ENCODE measurements around the gene HSPA1A.

HSPA1A gene

DNA sequence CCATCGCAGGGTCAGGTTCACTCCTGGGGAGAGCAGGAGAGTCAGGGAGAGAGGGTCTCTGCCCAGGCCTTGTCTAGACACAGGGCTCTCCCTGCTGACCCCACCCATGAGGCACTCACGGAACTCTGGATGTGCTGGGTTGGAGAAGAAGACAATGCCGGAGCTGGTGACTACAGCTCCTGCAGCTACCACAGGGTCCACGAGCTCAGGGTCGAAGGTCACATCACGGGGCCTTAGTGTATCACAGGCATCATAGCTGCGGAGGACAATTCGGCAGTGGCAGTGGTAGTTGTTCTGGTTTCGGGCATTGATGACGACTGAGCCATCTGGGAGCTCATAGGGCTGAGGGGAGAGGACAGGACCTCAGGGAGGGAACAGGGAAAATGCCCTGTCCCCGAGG lies 44.6 kb downstream of the HSPA1A start:
- no peak for TF ChIP-seq TAF1 (IDR thresholded peaks at IDR 0.05; ENCODE audit: borderline replicate concordance, insufficient read depth, low read length)

DNA sequence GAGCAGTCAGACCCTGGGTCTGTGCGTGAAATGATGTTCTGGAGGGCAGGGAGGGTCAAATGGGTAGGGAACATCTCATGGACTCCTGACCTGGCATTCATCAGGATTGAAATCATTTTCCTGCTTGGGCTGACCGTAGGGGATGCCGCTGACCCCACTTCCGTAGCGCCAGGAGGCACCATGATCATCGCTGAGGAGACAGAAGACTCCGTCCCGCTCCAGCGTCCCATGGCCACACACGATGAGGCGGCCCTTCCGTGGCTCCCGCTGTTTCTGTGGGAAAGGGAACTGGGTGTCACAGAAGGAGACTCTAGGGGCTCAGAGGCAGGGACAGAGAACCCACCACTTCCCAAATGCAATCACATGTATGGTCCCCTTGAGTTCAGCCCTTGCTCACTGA lies 45.0 kb downstream of the HSPA1A start:
- TF ChIP-seq POLR2AphosphoS5 (IDR thresholded peaks at IDR 0.05; ENCODE audit: low read depth, low read length) (no peak), SIN3A (IDR thresholded peaks at IDR 0.05; ENCODE audit: borderline replicate concordance, insufficient read depth, low read length) (no peak), FOXP2 (optimal IDR thresholded peaks at IDR 0.05; ENCODE audit: borderline replicate concordance, extremely low read depth, extremely low read length, insufficient read depth) (no peak), TAF1 (IDR thresholded peaks at IDR 0.05; ENCODE audit: borderline replicate concordance, insufficient read depth, low read length) (no peak)
- TF ChIP-seq, protein P1, sequence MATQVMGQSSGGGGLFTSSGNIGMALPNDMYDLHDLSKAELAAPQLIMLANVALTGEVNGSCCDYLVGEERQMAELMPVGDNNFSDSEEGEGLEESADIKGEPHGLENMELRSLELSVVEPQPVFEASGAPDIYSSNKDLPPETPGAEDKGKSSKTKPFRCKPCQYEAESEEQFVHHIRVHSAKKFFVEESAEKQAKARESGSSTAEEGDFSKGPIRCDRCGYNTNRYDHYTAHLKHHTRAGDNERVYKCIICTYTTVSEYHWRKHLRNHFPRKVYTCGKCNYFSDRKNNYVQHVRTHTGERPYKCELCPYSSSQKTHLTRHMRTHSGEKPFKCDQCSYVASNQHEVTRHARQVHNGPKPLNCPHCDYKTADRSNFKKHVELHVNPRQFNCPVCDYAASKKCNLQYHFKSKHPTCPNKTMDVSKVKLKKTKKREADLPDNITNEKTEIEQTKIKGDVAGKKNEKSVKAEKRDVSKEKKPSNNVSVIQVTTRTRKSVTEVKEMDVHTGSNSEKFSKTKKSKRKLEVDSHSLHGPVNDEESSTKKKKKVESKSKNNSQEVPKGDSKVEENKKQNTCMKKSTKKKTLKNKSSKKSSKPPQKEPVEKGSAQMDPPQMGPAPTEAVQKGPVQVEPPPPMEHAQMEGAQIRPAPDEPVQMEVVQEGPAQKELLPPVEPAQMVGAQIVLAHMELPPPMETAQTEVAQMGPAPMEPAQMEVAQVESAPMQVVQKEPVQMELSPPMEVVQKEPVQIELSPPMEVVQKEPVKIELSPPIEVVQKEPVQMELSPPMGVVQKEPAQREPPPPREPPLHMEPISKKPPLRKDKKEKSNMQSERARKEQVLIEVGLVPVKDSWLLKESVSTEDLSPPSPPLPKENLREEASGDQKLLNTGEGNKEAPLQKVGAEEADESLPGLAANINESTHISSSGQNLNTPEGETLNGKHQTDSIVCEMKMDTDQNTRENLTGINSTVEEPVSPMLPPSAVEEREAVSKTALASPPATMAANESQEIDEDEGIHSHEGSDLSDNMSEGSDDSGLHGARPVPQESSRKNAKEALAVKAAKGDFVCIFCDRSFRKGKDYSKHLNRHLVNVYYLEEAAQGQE (IDR thresholded peaks at IDR 0.05; ENCODE audit: insufficient read depth in 1 of 2, low read depth in 2 of 2, low read length in 2 of 2) = no peak

DNA sequence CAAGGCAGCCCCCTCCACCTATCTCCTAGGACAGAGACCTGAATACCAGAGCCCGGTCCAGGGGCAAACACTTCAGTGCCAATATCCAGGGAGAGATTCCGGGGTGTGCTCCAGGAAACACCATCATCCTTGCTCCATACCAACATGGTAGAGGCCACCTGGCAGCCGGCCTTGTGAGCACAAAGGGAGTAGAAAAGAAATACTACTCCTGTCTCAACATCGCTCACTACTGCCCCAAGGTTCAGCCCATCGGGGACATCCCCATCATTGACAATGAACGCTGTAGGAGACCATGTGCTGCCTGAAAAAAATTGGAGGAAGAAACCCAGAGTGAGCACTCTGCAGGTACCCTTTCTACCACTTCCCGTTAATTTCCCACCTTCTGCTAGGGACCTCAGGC lies 45.8 kb downstream of the HSPA1A start:
- TF ChIP-seq, protein P1 (IDR thresholded peaks at IDR 0.05; ENCODE audit: insufficient read depth in 1 of 2, low read depth in 2 of 2, low read length in 2 of 2) = no peak
- TF ChIP-seq POLR2AphosphoS5 (IDR thresholded peaks at IDR 0.05; ENCODE audit: low read depth, low read length) (no peak), FOXP2 (optimal IDR thresholded peaks at IDR 0.05; ENCODE audit: borderline replicate concordance, extremely low read depth, extremely low read length, insufficient read depth) (no peak), SIN3A (IDR thresholded peaks at IDR 0.05; ENCODE audit: borderline replicate concordance, insufficient read depth, low read length) (no peak)

DNA sequence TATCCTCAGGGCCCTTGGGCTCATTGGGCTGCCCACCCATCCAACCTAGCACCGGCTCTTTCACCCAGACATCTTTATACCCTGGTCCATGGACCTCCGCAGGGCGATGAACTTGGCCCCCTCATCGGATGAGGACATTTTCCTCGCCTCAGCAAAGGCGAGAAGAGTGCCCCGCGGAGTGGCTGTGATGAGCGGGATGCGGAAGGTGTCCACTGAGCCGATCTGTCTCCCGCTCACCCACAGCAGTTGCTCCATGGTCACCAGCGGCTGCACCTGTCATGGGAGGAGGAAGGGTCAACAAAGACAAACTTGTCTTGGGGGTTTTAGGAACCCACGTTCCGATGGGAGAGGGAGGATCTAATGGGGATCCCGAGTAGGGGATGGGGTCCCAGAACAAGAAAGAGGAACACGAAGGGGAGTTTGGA lies 46.6 kb downstream of the HSPA1A start:
- TF ChIP-seq, protein P1 (IDR thresholded peaks at IDR 0.05; ENCODE audit: insufficient read depth in 1 of 2, low read depth in 2 of 2, low read length in 2 of 2) = no peak
- TF ChIP-seq FOXP2 (optimal IDR thresholded peaks at IDR 0.05; ENCODE audit: borderline replicate concordance, extremely low read depth, extremely low read length, insufficient read depth) = no peak
- TF ChIP-seq POLR2AphosphoS5 (IDR thresholded peaks at IDR 0.05; ENCODE audit: low read depth, low read length) = no peak
- TF ChIP-seq SIN3A (IDR thresholded peaks at IDR 0.05; ENCODE audit: borderline replicate concordance, insufficient read depth, low read length) = no peak
- no peak for TF ChIP-seq TAF1 (IDR thresholded peaks at IDR 0.05; ENCODE audit: borderline replicate concordance, insufficient read depth, low read length)

DNA sequence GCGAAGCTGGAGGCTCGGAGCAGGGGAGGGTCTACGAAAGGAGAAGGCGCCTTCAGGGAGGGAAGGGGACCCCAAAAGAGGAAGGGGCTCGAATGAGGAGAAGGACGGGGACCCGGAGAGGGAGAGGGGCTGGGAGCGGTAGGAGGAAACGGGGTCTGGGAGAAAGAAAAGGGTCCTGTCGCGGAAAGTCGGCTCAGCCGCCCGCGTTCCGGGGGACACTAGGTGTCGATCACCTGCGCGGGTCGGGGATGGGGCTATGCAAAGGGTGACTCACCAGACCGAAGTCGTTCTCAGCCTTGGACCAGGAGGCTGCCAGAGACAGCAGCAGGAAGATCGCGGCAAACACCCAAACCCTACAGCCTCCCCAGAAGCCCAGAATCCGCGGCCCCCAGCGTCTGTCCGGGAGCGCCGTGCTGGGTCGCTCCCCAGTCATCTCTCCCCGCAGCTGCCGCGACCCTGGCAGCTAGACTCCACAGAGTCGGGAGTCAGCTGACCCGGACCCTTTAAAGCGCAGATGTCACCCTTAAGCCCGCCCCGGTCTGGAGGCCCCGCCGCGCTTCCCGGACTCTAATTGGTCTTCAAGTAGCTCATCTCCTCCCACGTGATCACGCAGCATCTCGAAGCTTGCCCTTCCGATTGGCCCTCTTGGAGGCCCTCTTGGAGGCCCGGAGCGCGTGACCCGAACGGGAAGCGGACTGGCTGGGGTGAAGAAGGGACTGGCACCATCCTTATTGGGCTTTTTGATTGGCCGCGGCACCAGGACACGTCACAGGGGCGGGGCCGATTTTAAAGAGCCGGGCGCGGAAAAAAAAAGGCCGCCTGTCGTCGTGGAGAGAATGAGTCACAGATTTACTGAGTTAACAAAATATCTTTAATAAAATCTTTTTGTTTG lies 47.2 kb downstream of the HSPA1A start, which contains the start of gene NEU1:
Gene NEU1 (minus strand): TSS at position 478 of the 892 bp plus-strand sequence. CDS start 45 bp downstream, at position 433.
- TF ChIP-seq POLR2AphosphoS5 (IDR thresholded peaks at IDR 0.05; ENCODE audit: low read depth, low read length) (peak; percentile 99), FOXP2 (optimal IDR thresholded peaks at IDR 0.05; ENCODE audit: borderline replicate concordance, extremely low read depth, extremely low read length, insufficient read depth) (peak; percentile 75), SIN3A (IDR thresholded peaks at IDR 0.05; ENCODE audit: borderline replicate concordance, insufficient read depth, low read length) (peak; percentile 100), TAF1 (IDR thresholded peaks at IDR 0.05; ENCODE audit: borderline replicate concordance, insufficient read depth, low read length) (peak; percentile 92)
- TF ChIP-seq, protein P1 (IDR thresholded peaks at IDR 0.05; ENCODE audit: insufficient read depth in 1 of 2, low read depth in 2 of 2, low read length in 2 of 2) = peak; percentile 49 to 58; a peak in 1 of 4 replicates

All from PFSK-1 (cell line).